WTC11 (cell line): Measurements from ENCODE around the gene XPNPEP1. TPM values are rescaled to one million over a fixed set of nuclear protein-coding genes. Genes with fewer than 3 reads are reported as not detected.

Source experiments
- ATAC-seq: fragments of 200-7000 bp; cut with Tn5 transposase; 2 replicates; pipeline ENCODE4 v1.10.0; 2021; ENCODE audit warnings: mild to moderate bottlenecking, moderate library complexity
- CTCF ChIA-PET: fragments of 300-600 bp; sonication (Branson Sonifier 250); formaldehyde crosslinking; loops from one replicate; lab custom pipeline; 2021; ENCODE audit warnings: antibody characterized with exemption; lab: Charles Lee
- POLR2A ChIA-PET: fragments of 350-600 bp; sonication (Branson Sonifier 250); formaldehyde crosslinking; loops from one replicate; lab custom pipeline; 2021; ENCODE audit warnings: antibody characterized with exemption; lab: Charles Lee
- DNase-seq: peaks from one replicate; pipeline ENCODE4 v3.0.0; 2021; ENCODE audit warnings: low spot score
- H3K27ac Mint-ChIP-seq: 2 replicates; pipeline ENCODE4 v1.8.0; 2021; ENCODE audit warnings: mixed read lengths
- H3K27me3 Mint-ChIP-seq: 2 replicates; pipeline ENCODE4 v1.8.0; 2021; ENCODE audit warnings: low read depth, mild to moderate bottlenecking, moderate library complexity, mixed read lengths
- H3K36me3 Mint-ChIP-seq: 2 replicates; pipeline ENCODE4 v1.8.0; 2021; ENCODE audit warnings: mixed read lengths
- H3K4me1 Mint-ChIP-seq: 2 replicates; pipeline ENCODE4 v1.8.0; 2022; ENCODE audit warnings: mixed read lengths
- H3K4me3 Mint-ChIP-seq: 2 replicates; pipeline ENCODE4 v1.8.0; 2021; ENCODE audit warnings: mild to moderate bottlenecking, moderate library complexity, mixed read lengths
- H3K9me3 Mint-ChIP-seq: 2 replicates; pipeline ENCODE4 v1.8.0; 2021; ENCODE audit warnings: mixed read lengths
- ATF1 ChIP-seq: sonication (generic); formaldehyde crosslinking; IDR thresholded peaks from 2 replicates; pipeline ENCODE4 v1.8.1; 2023; ENCODE audit warnings: mild to moderate bottlenecking, moderate library complexity, missing genetic modification reagents
- FOXP1 ChIP-seq: sonication (generic); formaldehyde crosslinking; IDR thresholded peaks from 2 replicates; pipeline ENCODE4 v1.8.0; 2022; ENCODE audit warnings: missing genetic modification reagents, mild to moderate bottlenecking, moderate library complexity, borderline replicate concordance
- KAT7 ChIP-seq: sonication (generic); formaldehyde crosslinking; IDR thresholded peaks from 2 replicates; pipeline ENCODE4 v1.8.1; 2023; ENCODE audit warnings: missing genetic modification reagents, mild to moderate bottlenecking, borderline replicate concordance
- MXD4 ChIP-seq: fragments of 250-450 bp; sonication (Bioruptor Pico); IDR thresholded peaks from 2 replicates; pipeline ENCODE4 v1.8.0; 2021; ENCODE audit warnings: mild to moderate bottlenecking, moderate library complexity, borderline replicate concordance
- NR2C2 ChIP-seq: sonication (generic); formaldehyde crosslinking; IDR thresholded peaks from 2 replicates; pipeline ENCODE4 v1.8.0; 2022; ENCODE audit warnings: mild to moderate bottlenecking, missing genetic modification reagents
- TP53 ChIP-seq: sonication (generic); formaldehyde crosslinking; IDR thresholded peaks from 2 replicates; pipeline ENCODE4 v1.8.1; 2023; ENCODE audit warnings: mild to moderate bottlenecking, missing genetic modification reagents
- ZBTB21 ChIP-seq: sonication (generic); formaldehyde crosslinking; IDR thresholded peaks from 2 replicates; pipeline ENCODE4 v1.8.1; 2023; ENCODE audit warnings: mild to moderate bottlenecking, missing genetic modification reagents, borderline replicate concordance
- ZNF121 ChIP-seq: sonication (generic); formaldehyde crosslinking; IDR thresholded peaks from 2 replicates; pipeline ENCODE4 v1.8.0; 2023; ENCODE audit warnings: missing genetic modification reagents
- ZNF263 ChIP-seq: sonication (generic); formaldehyde crosslinking; IDR thresholded peaks from 2 replicates; pipeline ENCODE4 v1.8.1; 2022; ENCODE audit warnings: low read depth, mild to moderate bottlenecking, moderate library complexity, missing genetic modification reagents
- total RNA-seq: library from RNA; stranded (reverse); gene quantifications from 3 replicates; pipeline ENCODE4 v1.2.3, GENCODE V29; 2021
- TF ChIP-seq, protein P1 (sequence below): sonication (generic); formaldehyde crosslinking; IDR thresholded peaks from 2 replicates; pipeline ENCODE4 v1.8.0; 2022; ENCODE audit warnings: mild to moderate bottlenecking, missing genetic modification reagents
- TF ChIP-seq, protein P2 (sequence below): sonication (generic); formaldehyde crosslinking; IDR thresholded peaks from 2 replicates; pipeline ENCODE4 v1.8.0; 2022; ENCODE audit warnings: mild to moderate bottlenecking, missing genetic modification reagents
- TF ChIP-seq, protein P3 (sequence below): fragments of 250-450 bp; sonication (Bioruptor Pico); IDR thresholded peaks from 2 replicates; pipeline ENCODE4 v1.8.0; 2021; ENCODE audit warnings: mild to moderate bottlenecking
- TF ChIP-seq, protein P4 (sequence below): sonication (generic); formaldehyde crosslinking; IDR thresholded peaks from 2 replicates; pipeline ENCODE4 v1.8.0; 2022; ENCODE audit warnings: mild to moderate bottlenecking, missing genetic modification reagents
- TF ChIP-seq, protein P5 (sequence below): sonication (generic); formaldehyde crosslinking; conservative IDR thresholded peaks from 2 replicates; pipeline ENCODE4 v1.8.1; 2023; ENCODE audit warnings: mild to moderate bottlenecking, low read depth, missing genetic modification reagents, moderate library complexity
- TF ChIP-seq, protein P6 (sequence below): sonication (generic); formaldehyde crosslinking; IDR thresholded peaks from 2 replicates; pipeline ENCODE4 v1.8.1; 2022; ENCODE audit warnings: mild to moderate bottlenecking, moderate library complexity, missing genetic modification reagents

XPNPEP1 gene
- total RNA-seq, 1 experiment from 2014 or later = 59.3 TPM

DNA sequence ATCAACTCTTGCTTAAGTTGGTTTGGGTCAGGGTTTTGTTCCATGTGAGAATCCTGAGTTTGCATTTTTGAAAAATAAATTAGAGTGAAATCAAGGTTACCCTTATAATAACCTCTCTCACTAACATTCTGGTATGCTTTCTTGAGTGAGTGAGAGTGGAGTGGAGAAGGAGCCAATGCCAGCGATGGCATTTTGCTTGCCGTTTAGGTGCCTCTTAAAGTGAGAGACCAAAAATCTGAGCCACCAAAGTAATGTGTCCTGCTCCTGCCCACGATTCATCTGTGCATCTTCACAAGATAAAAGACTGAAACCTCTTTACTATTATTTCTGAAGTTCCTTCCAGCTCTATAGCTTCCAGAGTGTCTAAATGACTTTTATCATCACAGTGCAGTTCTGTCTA is 23.4 kb upstream of the XPNPEP1 start (continued):
- TF ChIP-seq, protein P1, sequence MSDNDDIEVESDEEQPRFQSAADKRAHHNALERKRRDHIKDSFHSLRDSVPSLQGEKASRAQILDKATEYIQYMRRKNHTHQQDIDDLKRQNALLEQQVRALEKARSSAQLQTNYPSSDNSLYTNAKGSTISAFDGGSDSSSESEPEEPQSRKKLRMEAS (CRISPR knock-in tag) = no peak
- TF ChIP-seq TP53 (CRISPR knock-in tag) (no peak), ATF1 (CRISPR knock-in tag) (no peak)

DNA sequence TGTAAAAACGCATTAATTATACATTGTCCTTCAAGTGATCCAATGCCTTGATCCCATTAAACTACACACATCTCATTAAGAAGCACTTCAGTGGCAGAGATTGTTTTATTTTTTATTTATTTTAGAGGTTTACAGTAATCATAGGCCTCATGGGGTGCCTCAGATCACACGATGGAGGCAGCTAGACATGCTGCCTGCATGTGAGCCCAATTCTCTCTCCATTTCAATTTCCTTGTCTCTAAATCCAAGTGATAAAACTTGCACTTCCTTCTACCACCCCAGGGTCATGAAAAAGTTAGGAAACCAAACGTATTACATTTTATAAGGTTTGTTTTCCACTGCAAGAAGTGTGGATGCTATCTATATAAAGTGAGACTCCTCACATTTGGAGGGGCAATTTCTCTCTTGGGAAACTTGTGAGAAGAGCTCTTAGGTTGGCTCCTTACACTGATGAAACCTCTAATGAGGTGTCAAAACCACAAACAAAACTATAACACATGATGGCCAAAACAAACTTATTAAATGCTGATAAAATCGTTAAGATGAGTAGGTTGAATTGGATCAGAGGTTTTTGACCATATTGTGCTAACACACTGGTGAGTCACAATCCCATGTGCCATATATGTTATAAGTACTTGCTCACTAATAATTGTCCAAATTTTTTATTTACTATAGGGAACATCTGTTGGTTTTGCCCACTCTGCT is 22.3 kb upstream of the XPNPEP1 start:
- POLR2A ChIA-PET = no interaction called here
- ATAC-seq (no peak), DNase-seq (no peak)
- Mint-ChIP-seq H3K27ac (no peak overlapping the region), H3K27me3 (peaks cover 2% of the 10 kb centered on the region; the same call in 1 of the 2 replicates), H3K36me3 (no peaks in the 10 kb centered on the region), H3K4me1 (peaks cover 12% of the 10 kb centered on the region), H3K4me3 (no peak overlapping the region), H3K9me3 (peaks cover 3% of the 10 kb centered on the region; the same call in 1 of the 2 replicates)
- TF ChIP-seq, protein P2, sequence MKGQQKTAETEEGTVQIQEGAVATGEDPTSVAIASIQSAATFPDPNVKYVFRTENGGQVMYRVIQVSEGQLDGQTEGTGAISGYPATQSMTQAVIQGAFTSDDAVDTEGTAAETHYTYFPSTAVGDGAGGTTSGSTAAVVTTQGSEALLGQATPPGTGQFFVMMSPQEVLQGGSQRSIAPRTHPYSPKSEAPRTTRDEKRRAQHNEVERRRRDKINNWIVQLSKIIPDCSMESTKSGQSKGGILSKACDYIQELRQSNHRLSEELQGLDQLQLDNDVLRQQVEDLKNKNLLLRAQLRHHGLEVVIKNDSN (CRISPR knock-in tag) = no peak
- TF ChIP-seq, protein P3, sequence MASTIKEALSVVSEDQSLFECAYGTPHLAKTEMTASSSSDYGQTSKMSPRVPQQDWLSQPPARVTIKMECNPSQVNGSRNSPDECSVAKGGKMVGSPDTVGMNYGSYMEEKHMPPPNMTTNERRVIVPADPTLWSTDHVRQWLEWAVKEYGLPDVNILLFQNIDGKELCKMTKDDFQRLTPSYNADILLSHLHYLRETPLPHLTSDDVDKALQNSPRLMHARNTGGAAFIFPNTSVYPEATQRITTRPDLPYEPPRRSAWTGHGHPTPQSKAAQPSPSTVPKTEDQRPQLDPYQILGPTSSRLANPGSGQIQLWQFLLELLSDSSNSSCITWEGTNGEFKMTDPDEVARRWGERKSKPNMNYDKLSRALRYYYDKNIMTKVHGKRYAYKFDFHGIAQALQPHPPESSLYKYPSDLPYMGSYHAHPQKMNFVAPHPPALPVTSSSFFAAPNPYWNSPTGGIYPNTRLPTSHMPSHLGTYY (CRISPR knock-in tag) = no peak
- TF ChIP-seq MXD4 (CRISPR knock-in tag) (no peak), ZBTB21 (CRISPR knock-in tag) (no peak), FOXP1 (CRISPR knock-in tag) (no peak), ZNF121 (CRISPR knock-in tag) (no peak), ZNF263 (CRISPR knock-in tag) (no peak), NR2C2 (CRISPR knock-in tag) (no peak), KAT7 (no peak)
- TF ChIP-seq, protein P4, sequence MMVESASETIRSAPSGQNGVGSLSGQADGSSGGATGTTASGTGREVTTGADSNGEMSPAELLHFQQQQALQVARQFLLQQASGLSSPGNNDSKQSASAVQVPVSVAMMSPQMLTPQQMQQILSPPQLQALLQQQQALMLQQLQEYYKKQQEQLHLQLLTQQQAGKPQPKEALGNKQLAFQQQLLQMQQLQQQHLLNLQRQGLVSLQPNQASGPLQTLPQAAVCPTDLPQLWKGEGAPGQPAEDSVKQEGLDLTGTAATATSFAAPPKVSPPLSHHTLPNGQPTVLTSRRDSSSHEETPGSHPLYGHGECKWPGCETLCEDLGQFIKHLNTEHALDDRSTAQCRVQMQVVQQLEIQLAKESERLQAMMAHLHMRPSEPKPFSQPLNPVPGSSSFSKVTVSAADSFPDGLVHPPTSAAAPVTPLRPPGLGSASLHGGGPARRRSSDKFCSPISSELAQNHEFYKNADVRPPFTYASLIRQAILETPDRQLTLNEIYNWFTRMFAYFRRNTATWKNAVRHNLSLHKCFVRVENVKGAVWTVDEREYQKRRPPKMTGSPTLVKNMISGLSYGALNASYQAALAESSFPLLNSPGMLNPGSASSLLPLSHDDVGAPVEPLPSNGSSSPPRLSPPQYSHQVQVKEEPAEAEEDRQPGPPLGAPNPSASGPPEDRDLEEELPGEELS (CRISPR knock-in tag) = no peak
- TF ChIP-seq, protein P5, sequence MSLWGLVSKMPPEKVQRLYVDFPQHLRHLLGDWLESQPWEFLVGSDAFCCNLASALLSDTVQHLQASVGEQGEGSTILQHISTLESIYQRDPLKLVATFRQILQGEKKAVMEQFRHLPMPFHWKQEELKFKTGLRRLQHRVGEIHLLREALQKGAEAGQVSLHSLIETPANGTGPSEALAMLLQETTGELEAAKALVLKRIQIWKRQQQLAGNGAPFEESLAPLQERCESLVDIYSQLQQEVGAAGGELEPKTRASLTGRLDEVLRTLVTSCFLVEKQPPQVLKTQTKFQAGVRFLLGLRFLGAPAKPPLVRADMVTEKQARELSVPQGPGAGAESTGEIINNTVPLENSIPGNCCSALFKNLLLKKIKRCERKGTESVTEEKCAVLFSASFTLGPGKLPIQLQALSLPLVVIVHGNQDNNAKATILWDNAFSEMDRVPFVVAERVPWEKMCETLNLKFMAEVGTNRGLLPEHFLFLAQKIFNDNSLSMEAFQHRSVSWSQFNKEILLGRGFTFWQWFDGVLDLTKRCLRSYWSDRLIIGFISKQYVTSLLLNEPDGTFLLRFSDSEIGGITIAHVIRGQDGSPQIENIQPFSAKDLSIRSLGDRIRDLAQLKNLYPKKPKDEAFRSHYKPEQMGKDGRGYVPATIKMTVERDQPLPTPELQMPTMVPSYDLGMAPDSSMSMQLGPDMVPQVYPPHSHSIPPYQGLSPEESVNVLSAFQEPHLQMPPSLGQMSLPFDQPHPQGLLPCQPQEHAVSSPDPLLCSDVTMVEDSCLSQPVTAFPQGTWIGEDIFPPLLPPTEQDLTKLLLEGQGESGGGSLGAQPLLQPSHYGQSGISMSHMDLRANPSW (CRISPR knock-in tag) = no peak
- TF ChIP-seq, protein P6, sequence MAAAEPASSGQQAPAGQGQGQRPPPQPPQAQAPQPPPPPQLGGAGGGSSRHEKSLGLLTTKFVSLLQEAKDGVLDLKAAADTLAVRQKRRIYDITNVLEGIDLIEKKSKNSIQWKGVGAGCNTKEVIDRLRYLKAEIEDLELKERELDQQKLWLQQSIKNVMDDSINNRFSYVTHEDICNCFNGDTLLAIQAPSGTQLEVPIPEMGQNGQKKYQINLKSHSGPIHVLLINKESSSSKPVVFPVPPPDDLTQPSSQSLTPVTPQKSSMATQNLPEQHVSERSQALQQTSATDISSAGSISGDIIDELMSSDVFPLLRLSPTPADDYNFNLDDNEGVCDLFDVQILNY (CRISPR knock-in tag) = no peak
- CTCF ChIA-PET = no interaction called here
